ENCODE data around the gene PNMT. TPM values are rescaled to one million over a fixed set of nuclear protein-coding genes. Genes with fewer than 3 reads are reported as not detected.

PNMT gene
- total RNA-seq, 1 donor = not detected

DNA sequence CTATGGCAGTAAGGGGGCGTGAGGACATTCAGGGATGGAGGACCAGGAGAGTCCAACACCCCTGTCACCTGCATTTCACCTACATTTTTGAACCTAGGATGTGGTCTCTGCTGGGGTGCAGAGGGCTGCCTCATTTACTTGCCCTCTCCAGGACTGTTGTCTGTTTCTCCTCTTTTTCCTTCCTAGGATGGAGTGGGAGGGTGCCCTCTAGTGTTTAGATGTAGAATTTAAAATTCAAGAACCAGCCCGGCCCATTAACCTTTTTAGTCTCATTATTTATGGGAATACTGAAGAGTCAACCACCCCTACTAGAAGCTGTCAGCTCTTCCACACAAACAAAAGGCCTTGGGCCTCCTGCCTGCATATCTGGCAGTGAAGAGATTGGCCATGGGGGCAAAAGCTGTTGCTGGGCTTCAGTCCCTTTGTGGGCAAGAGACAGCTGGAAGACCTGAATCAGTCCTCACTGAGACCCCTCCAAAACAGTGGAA lies 33.8 kb upstream of the PNMT start:
- H3K4me3 ChIP-seq (ENCODE audit: low read depth, low read length) = no peak overlapping the region
- peak; percentile 67 for DNase-seq (ENCODE audit: low read depth)
- TF ChIP-seq, protein P1, sequence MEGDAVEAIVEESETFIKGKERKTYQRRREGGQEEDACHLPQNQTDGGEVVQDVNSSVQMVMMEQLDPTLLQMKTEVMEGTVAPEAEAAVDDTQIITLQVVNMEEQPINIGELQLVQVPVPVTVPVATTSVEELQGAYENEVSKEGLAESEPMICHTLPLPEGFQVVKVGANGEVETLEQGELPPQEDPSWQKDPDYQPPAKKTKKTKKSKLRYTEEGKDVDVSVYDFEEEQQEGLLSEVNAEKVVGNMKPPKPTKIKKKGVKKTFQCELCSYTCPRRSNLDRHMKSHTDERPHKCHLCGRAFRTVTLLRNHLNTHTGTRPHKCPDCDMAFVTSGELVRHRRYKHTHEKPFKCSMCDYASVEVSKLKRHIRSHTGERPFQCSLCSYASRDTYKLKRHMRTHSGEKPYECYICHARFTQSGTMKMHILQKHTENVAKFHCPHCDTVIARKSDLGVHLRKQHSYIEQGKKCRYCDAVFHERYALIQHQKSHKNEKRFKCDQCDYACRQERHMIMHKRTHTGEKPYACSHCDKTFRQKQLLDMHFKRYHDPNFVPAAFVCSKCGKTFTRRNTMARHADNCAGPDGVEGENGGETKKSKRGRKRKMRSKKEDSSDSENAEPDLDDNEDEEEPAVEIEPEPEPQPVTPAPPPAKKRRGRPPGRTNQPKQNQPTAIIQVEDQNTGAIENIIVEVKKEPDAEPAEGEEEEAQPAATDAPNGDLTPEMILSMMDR (IDR thresholded peaks at IDR 0.05; ENCODE audit: insufficient read depth, low read length) = peak; percentile 64

DNA sequence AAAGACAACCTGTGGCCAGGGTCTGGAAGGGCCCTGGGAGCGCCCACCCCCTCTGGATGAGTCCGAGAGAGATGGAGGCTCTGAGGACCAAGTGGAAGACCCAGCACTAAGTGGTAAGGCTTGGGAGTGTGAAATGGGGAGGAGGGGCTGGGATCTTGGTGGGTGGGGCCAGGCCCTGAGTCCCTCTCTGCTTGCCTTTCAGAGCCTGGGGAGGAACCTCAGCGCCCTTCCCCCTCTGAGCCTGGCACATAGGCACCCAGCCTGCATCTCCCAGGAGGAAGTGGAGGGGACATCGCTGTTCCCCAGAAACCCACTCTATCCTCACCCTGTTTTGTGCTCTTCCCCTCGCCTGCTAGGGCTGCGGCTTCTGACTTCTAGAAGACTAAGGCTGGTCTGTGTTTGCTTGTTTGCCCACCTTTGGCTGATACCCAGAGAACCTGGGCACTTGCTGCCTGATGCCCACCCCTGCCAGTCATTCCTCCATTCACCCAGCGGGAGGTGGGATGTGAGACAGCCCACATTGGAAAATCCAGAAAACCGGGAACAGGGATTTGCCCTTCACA lies 32.6 kb upstream of the PNMT start:
- no peak overlapping the region for H3K4me3 ChIP-seq (ENCODE audit: low read depth, low read length)
- TF ChIP-seq, protein P1 (IDR thresholded peaks at IDR 0.05; ENCODE audit: insufficient read depth, low read length) = no peak
- no peak for DNase-seq (ENCODE audit: low read depth)

DNA sequence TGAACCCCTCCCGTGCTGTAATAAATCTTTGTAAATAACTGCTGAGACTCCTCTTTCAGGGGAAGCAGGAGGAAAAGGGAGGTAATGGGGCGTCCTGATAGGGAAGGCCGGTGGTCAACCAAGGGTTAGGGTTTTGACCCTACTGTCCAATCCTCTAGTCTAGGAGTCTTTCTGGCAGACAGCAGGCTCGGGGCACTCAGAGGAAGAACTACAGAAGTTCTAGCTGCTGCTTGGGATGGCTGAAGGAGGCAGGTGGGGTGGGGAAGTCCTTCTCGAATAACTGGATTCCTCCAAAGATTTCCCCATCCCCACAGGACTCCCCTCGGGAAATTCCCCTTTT lies 31.7 kb upstream of the PNMT start:
- peak overlapping the region; percentile 94 for H3K4me3 ChIP-seq (ENCODE audit: low read depth, low read length)
- no peak for DNase-seq (ENCODE audit: low read depth)
- TF ChIP-seq, protein P1 (IDR thresholded peaks at IDR 0.05; ENCODE audit: insufficient read depth, low read length) = no peak

DNA sequence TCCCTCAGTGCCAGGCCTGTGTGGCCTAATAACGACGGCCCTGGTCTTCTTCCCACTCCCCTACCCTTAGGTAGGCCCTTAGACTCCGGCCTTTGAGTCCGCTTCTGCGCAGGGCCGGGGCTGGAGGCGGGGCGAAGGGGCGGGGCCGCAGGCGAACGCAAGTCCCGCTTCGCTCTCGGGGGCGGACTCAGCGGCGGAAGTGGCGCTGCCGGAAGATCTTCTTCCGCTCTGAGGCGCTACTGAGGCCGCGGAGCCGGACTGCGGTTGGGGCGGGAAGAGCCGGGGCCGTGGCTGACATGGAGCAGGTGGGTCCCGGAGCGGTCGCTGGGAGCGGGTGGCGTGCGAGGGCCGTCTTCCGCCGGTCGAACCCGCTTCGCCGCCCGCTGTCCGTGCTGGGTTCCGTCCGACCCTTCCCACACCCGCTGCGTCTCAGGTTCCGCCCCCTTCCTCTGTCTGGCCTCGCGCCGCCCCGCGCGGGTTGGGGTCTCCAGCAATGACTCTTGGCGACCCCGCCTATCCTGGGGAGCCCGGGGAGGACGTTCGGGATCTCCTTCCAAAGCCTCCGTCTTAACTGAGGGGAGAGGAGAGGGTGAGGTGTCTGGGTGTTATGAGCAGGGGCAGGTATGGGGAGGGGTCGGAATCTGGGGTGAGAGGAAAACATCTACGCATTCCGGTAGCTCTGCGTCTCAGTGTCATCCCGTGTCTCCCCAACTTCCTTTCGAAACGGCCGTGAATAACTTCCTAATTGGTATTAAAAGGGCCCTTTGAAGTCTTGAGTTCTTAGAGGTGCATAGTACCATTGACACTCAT lies 31.1 kb upstream of the PNMT start, which contains the start of gene STARD3:
Gene STARD3, plus strand, starts transcription at position 218 of the 810 bp plus-strand sequence. CDS start 16,388 bp downstream, outside the sequence.
- DNase-seq (ENCODE audit: low read depth) = peak; percentile 85
- H3K4me3 ChIP-seq (ENCODE audit: low read depth, low read length) = peak within 1 kb of the TSS; percentile 94
- TF ChIP-seq, protein P1 (IDR thresholded peaks at IDR 0.05; ENCODE audit: insufficient read depth, low read length) = peak; percentile 27

DNA sequence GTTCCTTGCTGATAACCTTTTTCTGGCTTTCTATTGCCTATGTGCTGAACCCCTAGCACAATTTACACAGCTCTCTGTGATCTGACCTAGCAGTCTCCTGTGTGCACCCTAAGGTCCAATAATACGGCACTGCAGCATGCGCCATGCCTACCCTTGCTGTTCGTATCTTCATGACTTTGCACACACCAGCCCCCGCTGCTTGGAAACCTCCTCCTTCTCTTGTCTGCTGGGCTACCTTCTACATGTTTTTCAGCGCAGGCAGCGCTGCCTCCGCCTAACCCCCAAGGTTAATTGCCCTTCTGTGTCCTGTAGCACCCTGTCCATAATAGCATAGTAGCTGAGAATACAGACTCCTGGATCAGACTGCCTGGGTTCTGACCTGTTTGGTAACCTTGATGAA lies 29.9 kb upstream of the PNMT start:
- peak overlapping the region; percentile 94 for H3K4me3 ChIP-seq (ENCODE audit: low read depth, low read length)
- no peak for DNase-seq (ENCODE audit: low read depth)
- TF ChIP-seq, protein P1 (IDR thresholded peaks at IDR 0.05; ENCODE audit: insufficient read depth, low read length) = no peak

DNA sequence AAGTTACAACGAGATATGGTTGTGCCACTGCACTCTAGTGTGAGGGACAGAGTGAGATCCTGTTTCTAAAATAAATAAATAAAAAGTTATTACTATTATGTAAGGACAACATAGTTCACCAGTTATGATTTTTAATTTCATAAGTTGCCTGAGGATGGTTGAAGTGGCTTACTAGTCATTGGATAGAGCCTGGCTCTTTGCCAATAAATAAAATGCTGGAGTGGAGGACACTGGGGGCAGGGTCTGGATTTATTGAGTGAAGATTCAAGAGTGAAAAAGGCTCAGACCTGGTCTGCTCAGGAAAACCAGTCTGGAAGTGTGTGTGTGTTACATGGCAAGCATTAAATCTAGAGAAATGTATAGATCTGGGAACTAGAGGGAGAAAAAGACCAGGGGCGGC lies 29.2 kb upstream of the PNMT start:
- no peak for DNase-seq (ENCODE audit: low read depth)
- TF ChIP-seq, protein P1 (IDR thresholded peaks at IDR 0.05; ENCODE audit: insufficient read depth, low read length) = no peak

More for the DNA sequence above, 29.2 kb upstream of the PNMT start:
- no peak overlapping the region for H3K4me3 ChIP-seq (ENCODE audit: low read depth, low read length)
